OCI-LY3 (cell line): ENCODE data around the gene FAM229A.

Source experiments
- H2AFZ ChIP-seq: fragments of 200-600, 300-600 bp; shearing (Covaris generic); 2 replicates; pipeline ENCODE4 v1.6.0; 2014; ENCODE audit warnings: antibody characterized with exemption, low read depth, low read length
- H3K27ac ChIP-seq: fragments of 200-600, 300-600 bp; sonication (generic); 2 replicates; pipeline ENCODE4 v1.5.1; 2014; ENCODE audit warnings: mild to moderate bottlenecking, low read length, moderate library complexity, mixed read lengths
- H3K27me3 ChIP-seq: fragments of 200-600, 300-600 bp; sonication (generic); 2 replicates; pipeline ENCODE4 v1.6.1; 2014; ENCODE audit warnings: low read depth, low read length, mixed read lengths
- H3K36me3 ChIP-seq: fragments of 200-600, 300-600 bp; sonication (generic); replicated peaks from 2 replicates; pipeline ENCODE3; 2014; ENCODE audit warnings: low read depth, low read length, mixed read lengths
- H3K4me1 ChIP-seq: fragments of 300-600, 200-600 bp; sonication (generic); 2 replicates; pipeline ENCODE4 v1.6.1; 2014; ENCODE audit warnings: low read length, mixed read lengths
- H3K4me2 ChIP-seq: fragments of 200-600, 300-600 bp; sonication (generic); 2 replicates; pipeline ENCODE4 v1.6.1; 2014; ENCODE audit warnings: low read length, mixed read lengths
- H3K4me3 ChIP-seq: fragments of 300-600, 200-600 bp; sonication (generic); 2 replicates; pipeline ENCODE4 v1.5.1; 2014; ENCODE audit warnings: antibody characterized with exemption, mild to moderate bottlenecking, low read length, moderate library complexity
- H3K79me2 ChIP-seq: fragments of 300-600, 200-600 bp; shearing (Covaris generic); 2 replicates; pipeline ENCODE4 v1.6.1; 2014; ENCODE audit warnings: mild to moderate bottlenecking, low read length, mixed read lengths
- H3K9ac ChIP-seq: fragments of 300-600, 200-600 bp; shearing (Covaris generic); 2 replicates; pipeline ENCODE4 v1.6.0; 2014; ENCODE audit warnings: mild to moderate bottlenecking, low read length, moderate library complexity
- H3K9me3 ChIP-seq: fragments of 200-600, 300-600 bp; shearing (Covaris generic); 2 replicates; pipeline ENCODE4 v1.6.1; 2014; ENCODE audit warnings: low read length, mixed read lengths; ENCODE audit not compliant: insufficient read depth
- H4K20me1 ChIP-seq: fragments of 200-600, 300-600 bp; sonication (generic); 2 replicates; pipeline ENCODE4 v1.6.1; 2016; ENCODE audit warnings: low read length, mixed read lengths; ENCODE audit not compliant: insufficient read depth
- CTCF ChIP-seq: fragments of 200-600, 300-600 bp; sonication (generic); IDR thresholded peaks from 2 replicates; pipeline ENCODE4 v1.5.1; 2014; ENCODE audit warnings: antibody characterized with exemption, low read length, low read depth
- EZH2phosphoT487 ChIP-seq: fragments of 200-600 bp; shearing (Covaris generic); IDR thresholded peaks from 2 replicates; pipeline ENCODE4 v1.6.1; 2018; ENCODE audit warnings: antibody characterized with exemption, mixed run types, low read depth

FAM229A gene

GRCh38 chr1:32352831-32353383 is 9.4 kb downstream of the FAM229A start:
- Histone ChIP-seq H3K36me3 (no peaks in the 10 kb centered on the region), H4K20me1 (no peaks in the 10 kb centered on the region), H3K27me3 (no peaks in the 10 kb centered on the region), H3K9me3 (no peaks in the 10 kb centered on the region), H3K9ac (no peak overlapping the region), H3K79me2 (no peaks in the 10 kb centered on the region), H3K4me3 (no peak overlapping the region), H3K27ac (no peak overlapping the region), H2AFZ (no peak overlapping the region), H3K4me1 (peaks cover 11% of the 10 kb centered on the region), H3K4me2 (no peak overlapping the region)
- TF ChIP-seq CTCF (no peak), EZH2phosphoT487 (no peak)

GRCh38 chr1:32352239-32352745 is 10.0 kb downstream of the FAM229A start:
- Histone ChIP-seq H3K9me3 (no peaks in the 10 kb centered on the region), H3K36me3 (no peaks in the 10 kb centered on the region), H3K27ac (no peak overlapping the region), H3K79me2 (no peaks in the 10 kb centered on the region), H4K20me1 (no peaks in the 10 kb centered on the region), H3K4me3 (peak overlapping the region; percentile 94), H3K4me1 (peaks cover 11% of the 10 kb centered on the region), H3K27me3 (no peaks in the 10 kb centered on the region), H3K4me2 (peak overlapping the region; percentile 86), H3K9ac (peak overlapping the region; percentile 88), H2AFZ (no peak overlapping the region)
- TF ChIP-seq CTCF (no peak), EZH2phosphoT487 (no peak)

GRCh38 chr1:32351399-32352238 is 10.7 kb downstream of the FAM229A start:
- peak overlapping the region; percentile 94 for H3K4me3 ChIP-seq
- TF ChIP-seq CTCF (no peak), EZH2phosphoT487 (no peak)
- peak overlapping the region; percentile 88 for H3K9ac ChIP-seq
- peak overlapping the region; percentile 55; the same call in 1 of the 2 replicates for H2AFZ ChIP-seq
- H3K4me1 ChIP-seq: peaks cover 11% of the 10 kb centered on the region
- H3K79me2 ChIP-seq: no peaks in the 10 kb centered on the region
- no peaks in the 10 kb centered on the region for H3K9me3 ChIP-seq
- H3K27ac ChIP-seq: peak overlapping the region; percentile 25; the same call in 1 of the 2 replicates
- H3K27me3 ChIP-seq: no peaks in the 10 kb centered on the region
- H4K20me1 ChIP-seq: no peaks in the 10 kb centered on the region
- peak overlapping the region; percentile 86 for H3K4me2 ChIP-seq
- H3K36me3 ChIP-seq: no peaks in the 10 kb centered on the region

- H3K9ac ChIP-seq: peak overlapping the region; percentile 54
- peak overlapping the region; percentile 51 for H3K4me2 ChIP-seq
- 0 out of 2 replicates have a peak overlapping the region, but pooled peaks have one; percentile 25 for H3K27ac ChIP-seq
- peaks cover 11% of the 10 kb centered on the region for H3K4me1 ChIP-seq
- peak; percentile 50 for TF ChIP-seq CTCF
- no peak for TF ChIP-seq EZH2phosphoT487
- no peaks in the 10 kb centered on the region for H3K79me2 ChIP-seq
- peak overlapping the region; percentile 76 for H3K4me3 ChIP-seq
- H3K27me3 ChIP-seq: no peaks in the 10 kb centered on the region
- H3K9me3 ChIP-seq: no peaks in the 10 kb centered on the region
- H4K20me1 ChIP-seq: no peaks in the 10 kb centered on the region
- H2AFZ ChIP-seq: peak overlapping the region; percentile 55; the same call in 1 of the 2 replicates
- H3K36me3 ChIP-seq: no peaks in the 10 kb centered on the region
Measured at GRCh38 chr1:32350785-32351398, 11.4 kb downstream of the FAM229A start.
